SK-N-MC (cell line): ENCODE data around the gene CA10.

Experiments used
- DNase-seq: peaks from one replicate; pipeline ENCODE4 v3.0.0-alpha.2; 2011; ENCODE audit warnings: low read depth, low spot score
- H3K27ac ChIP-seq: fragments of 200-600 bp; sonication (generic); 2 replicates; pipeline ENCODE4 v1.5.1; 2016; ENCODE audit warnings: mixed run types
- H3K36me3 ChIP-seq: fragments of 200-600 bp; sonication (generic); 2 replicates; pipeline ENCODE4 v1.6.1; 2017; ENCODE audit warnings: antibody characterized with exemption, low read length, mixed read lengths; ENCODE audit not compliant: insufficient read depth
- H3K4me3 ChIP-seq: fragments of 200-600 bp; sonication (generic); 2 replicates; pipeline ENCODE4 v1.5.1; 2016
- H3K9ac ChIP-seq: fragments of 200-600 bp; sonication (generic); 2 replicates; pipeline ENCODE4 v1.8.0; 2017; ENCODE audit warnings: mixed run types, mixed read lengths; ENCODE audit not compliant: insufficient read length
- H3K9me3 ChIP-seq: fragments of 200-600 bp; sonication (generic); 2 replicates; pipeline ENCODE4 v1.6.1; 2017; ENCODE audit warnings: low read depth, mild to moderate bottlenecking, antibody characterized with exemption, low read length, moderate library complexity, mixed read lengths
- EZH2 ChIP-seq: fragments of 200-600 bp; sonication (generic); IDR thresholded peaks from one replicate; pipeline ENCODE4 v1.6.1; 2017; ENCODE audit warnings: antibody characterized with exemption
- FOXP2 ChIP-seq: optimal IDR thresholded peaks from 2 replicates; pipeline ENCODE3; 2011; ENCODE audit warnings: mild to moderate bottlenecking, moderate library complexity; ENCODE audit not compliant: insufficient read depth; ENCODE audit errors: extremely low read length, control extremely low read depth
- POLR2AphosphoS5 ChIP-seq: IDR thresholded peaks from 2 replicates; pipeline ENCODE4 v1.6.1; 2012; ENCODE audit warnings: mild to moderate bottlenecking, low read depth, low read length, borderline replicate concordance

CA10 gene

GRCh38 chr17:52041123-52041617 is 117.3 kb downstream of the CA10 start:
- H3K36me3 ChIP-seq = no peaks in the 10 kb centered on the region
- H3K27ac ChIP-seq = no peak overlapping the region
- no peak overlapping the region for H3K9ac ChIP-seq
- no peak for DNase-seq
- no peaks in the 10 kb centered on the region for H3K9me3 ChIP-seq
- H3K4me3 ChIP-seq = no peak overlapping the region
- no peak for TF ChIP-seq FOXP2
- TF ChIP-seq EZH2 = no peak
- no peak for TF ChIP-seq POLR2AphosphoS5

- DNase-seq = no peak
- H3K9me3 ChIP-seq = no peaks in the 10 kb centered on the region
- no peaks in the 10 kb centered on the region for H3K36me3 ChIP-seq
- no peak overlapping the region for H3K27ac ChIP-seq
- TF ChIP-seq FOXP2 = no peak
- TF ChIP-seq POLR2AphosphoS5 = no peak
- TF ChIP-seq EZH2 = no peak
- no peak overlapping the region for H3K4me3 ChIP-seq
- H3K9ac ChIP-seq = no peak overlapping the region
Measured at GRCh38 chr17:52036416-52036815, 122.1 kb downstream of the CA10 start.

DNA sequence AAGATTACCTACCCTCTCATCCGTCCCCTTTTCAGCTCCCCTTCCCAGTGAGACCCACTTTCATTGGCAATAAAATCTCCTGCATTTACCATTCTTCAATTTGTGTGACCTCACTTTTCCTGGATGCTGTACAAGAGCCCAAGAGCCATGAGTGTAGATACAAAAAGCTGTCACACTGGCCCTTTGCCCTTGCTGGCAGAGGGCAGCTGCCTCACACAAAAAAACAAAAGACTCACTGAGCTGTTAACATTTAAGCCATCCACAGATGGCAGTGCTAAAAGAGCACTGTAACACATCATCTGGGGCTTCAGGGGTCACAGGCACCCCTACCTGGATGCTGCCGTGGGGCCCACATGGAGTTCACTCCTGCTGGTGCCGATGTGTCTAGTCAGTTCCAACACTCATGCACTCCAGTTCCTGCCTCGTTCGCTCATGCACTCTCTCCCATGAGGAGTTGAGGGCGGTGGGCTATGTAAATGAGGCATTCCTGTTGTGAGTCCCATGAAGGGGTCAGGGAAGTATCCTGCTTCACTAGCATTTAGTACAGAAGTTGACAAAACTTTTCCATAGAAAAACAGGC is 123.1 kb downstream of the CA10 start:
- no peak overlapping the region for H3K4me3 ChIP-seq
- H3K9me3 ChIP-seq = no peaks in the 10 kb centered on the region
- no peak for TF ChIP-seq POLR2AphosphoS5
- no peak overlapping the region for H3K9ac ChIP-seq
- H3K36me3 ChIP-seq = no peaks in the 10 kb centered on the region
- no peak overlapping the region for H3K27ac ChIP-seq
- no peak for DNase-seq

- Histone ChIP-seq H3K4me3 (no peak overlapping the region), H3K27ac (no peak overlapping the region), H3K9ac (no peak overlapping the region), H3K36me3 (no peaks in the 10 kb centered on the region), H3K9me3 (no peaks in the 10 kb centered on the region)
- no peak for DNase-seq
- no peak for TF ChIP-seq EZH2
- TF ChIP-seq FOXP2 = no peak
- TF ChIP-seq POLR2AphosphoS5 = no peak
Measured at GRCh38 chr17:52032454-52032853, 126.1 kb downstream of the CA10 start.

DNA sequence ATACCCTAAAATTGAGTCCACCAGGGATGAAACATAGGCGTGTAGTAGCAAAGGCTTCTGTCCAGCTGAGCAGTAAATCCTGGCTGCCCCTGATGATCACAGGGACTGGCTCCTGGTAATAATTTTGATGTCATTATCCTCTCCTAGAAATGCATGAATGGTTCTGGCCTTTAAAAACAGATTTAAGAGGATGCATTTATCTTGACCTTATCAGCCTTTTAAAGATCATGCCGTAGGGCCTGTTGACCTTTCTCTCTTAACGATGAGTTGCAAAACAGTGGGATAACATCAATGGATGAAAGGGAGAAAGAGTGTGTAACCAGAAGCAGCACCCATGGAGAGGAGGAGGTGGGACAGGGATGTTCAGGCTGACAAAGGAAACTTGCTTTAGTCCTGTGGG is 128.5 kb downstream of the CA10 start:
- Histone ChIP-seq H3K9me3 (no peaks in the 10 kb centered on the region), H3K9ac (no peak overlapping the region), H3K4me3 (no peak overlapping the region), H3K27ac (no peak overlapping the region), H3K36me3 (no peaks in the 10 kb centered on the region)
- no peak for TF ChIP-seq POLR2AphosphoS5
- no peak for TF ChIP-seq FOXP2
- TF ChIP-seq EZH2 = no peak
- DNase-seq = no peak

GRCh38 chr17:52027620-52028295 is 130.8 kb downstream of the CA10 start:
- Histone ChIP-seq H3K9me3 (no peaks in the 10 kb centered on the region), H3K9ac (no peak overlapping the region), H3K36me3 (no peaks in the 10 kb centered on the region), H3K4me3 (no peak overlapping the region), H3K27ac (no peak overlapping the region)
- TF ChIP-seq POLR2AphosphoS5 (no peak), EZH2 (no peak), FOXP2 (no peak)
- DNase-seq = no peak

GRCh38 chr17:52027081-52027480 is 131.4 kb downstream of the CA10 start:
- TF ChIP-seq FOXP2 (no peak), EZH2 (no peak), POLR2AphosphoS5 (no peak)

GRCh38 chr17:52026075-52026474 is 132.4 kb downstream of the CA10 start:
- H3K4me3 ChIP-seq = no peak overlapping the region
- no peak overlapping the region for H3K27ac ChIP-seq
- no peaks in the 10 kb centered on the region for H3K9me3 ChIP-seq
- TF ChIP-seq POLR2AphosphoS5 = no peak
- no peak for TF ChIP-seq FOXP2
- TF ChIP-seq EZH2 = no peak
- no peaks in the 10 kb centered on the region for H3K36me3 ChIP-seq
- no peak overlapping the region for H3K9ac ChIP-seq
- DNase-seq = no peak

More at GRCh38 chr17:52027081-52027480, 131.4 kb downstream of the CA10 start:
- Histone ChIP-seq H3K9ac (no peak overlapping the region), H3K27ac (no peak overlapping the region), H3K4me3 (no peak overlapping the region), H3K36me3 (no peaks in the 10 kb centered on the region), H3K9me3 (no peaks in the 10 kb centered on the region)
- DNase-seq = no peak

DNA sequence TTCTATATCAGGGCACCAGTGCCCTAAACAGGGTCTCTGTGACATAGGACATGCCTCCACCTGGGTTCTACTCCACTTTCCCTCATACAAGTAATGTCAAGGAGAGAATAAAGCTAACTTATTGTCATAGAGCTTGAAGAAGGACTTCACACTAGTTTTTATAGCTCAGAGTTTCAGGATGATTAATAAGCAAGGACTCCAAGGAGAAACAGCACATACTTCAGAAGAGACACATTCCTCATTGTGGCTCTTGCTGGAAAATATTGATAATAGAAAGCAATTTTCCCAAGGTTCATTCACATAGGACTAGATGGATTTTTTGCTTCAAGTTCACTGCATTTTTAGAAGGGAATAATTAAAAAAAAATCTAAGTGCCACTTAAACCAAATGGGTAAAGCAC is 133.3 kb downstream of the CA10 start:
- H3K36me3 ChIP-seq = no peaks in the 10 kb centered on the region
- TF ChIP-seq POLR2AphosphoS5 = no peak
- TF ChIP-seq FOXP2 = no peak
- no peak for TF ChIP-seq EZH2
- no peak overlapping the region for H3K4me3 ChIP-seq
- H3K9ac ChIP-seq = no peak overlapping the region
- H3K9me3 ChIP-seq = no peaks in the 10 kb centered on the region
- no peak for DNase-seq
- no peak overlapping the region for H3K27ac ChIP-seq

DNA sequence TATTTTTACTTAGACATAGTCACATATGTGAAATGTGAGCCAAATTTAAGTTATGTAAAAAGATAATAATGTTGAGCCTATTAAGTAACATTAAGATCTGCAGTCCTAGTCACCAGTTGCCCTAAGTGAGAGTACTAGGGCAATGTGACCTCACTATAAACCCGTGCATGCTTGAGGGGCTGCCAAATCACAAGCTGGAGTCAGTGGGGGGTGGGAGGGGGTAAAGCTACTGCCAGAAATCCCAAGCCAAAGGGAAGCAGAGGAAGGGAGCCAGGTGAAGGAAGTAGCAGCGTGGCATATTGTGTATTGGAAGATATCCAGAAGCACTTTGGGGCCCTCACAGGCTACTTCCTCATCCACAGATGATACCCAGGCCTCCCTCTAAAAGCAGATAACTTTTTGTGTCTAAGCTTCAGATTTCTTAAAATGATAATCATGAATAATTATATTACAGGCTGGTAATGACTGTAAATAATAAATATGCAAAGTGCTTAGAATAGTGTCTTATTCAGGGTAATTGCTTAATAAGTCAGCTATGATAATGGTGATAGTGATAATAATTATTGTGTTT is 134.1 kb downstream of the CA10 start:
- no peak overlapping the region for H3K9ac ChIP-seq
- H3K9me3 ChIP-seq = no peaks in the 10 kb centered on the region
- H3K4me3 ChIP-seq = no peak overlapping the region
- TF ChIP-seq EZH2 (no peak), POLR2AphosphoS5 (no peak), FOXP2 (no peak)
- no peaks in the 10 kb centered on the region for H3K36me3 ChIP-seq
- H3K27ac ChIP-seq = no peak overlapping the region
- no peak for DNase-seq
